Adrenal gland (tissue), 5 donors: ENCODE results near the gene TXNRD2.

Source experiments
- POLR2A ChIP-seq, 2 donors: fragments of 450-650 bp; IDR thresholded peaks; one replicate each; pipeline ENCODE4 v1.6.1; 2017; ENCODE audit warnings: antibody characterized with exemption in 2 of 2, mild to moderate bottlenecking in 2 of 2, moderate library complexity in 1 of 2
- TF ChIP-seq, protein P1 (sequence below), 6 experiments: fragments of 450-650 bp in 4 of 6; fragments of 200-600 bp in 2 of 6; sonication (generic) in 1 of 6; IDR thresholded peaks; 1 replicate in 5 of 6; 2 replicates in 1 of 6; pipeline versions ENCODE4 v1.5.1 to v1.8.0; 2016 to 2021; ENCODE audit warnings: antibody characterized with exemption in 6 of 6, mild to moderate bottlenecking in 2 of 6, moderate library complexity in 1 of 6
- donor health status: DM: no; HTN: no; CAD: no.

DNA sequence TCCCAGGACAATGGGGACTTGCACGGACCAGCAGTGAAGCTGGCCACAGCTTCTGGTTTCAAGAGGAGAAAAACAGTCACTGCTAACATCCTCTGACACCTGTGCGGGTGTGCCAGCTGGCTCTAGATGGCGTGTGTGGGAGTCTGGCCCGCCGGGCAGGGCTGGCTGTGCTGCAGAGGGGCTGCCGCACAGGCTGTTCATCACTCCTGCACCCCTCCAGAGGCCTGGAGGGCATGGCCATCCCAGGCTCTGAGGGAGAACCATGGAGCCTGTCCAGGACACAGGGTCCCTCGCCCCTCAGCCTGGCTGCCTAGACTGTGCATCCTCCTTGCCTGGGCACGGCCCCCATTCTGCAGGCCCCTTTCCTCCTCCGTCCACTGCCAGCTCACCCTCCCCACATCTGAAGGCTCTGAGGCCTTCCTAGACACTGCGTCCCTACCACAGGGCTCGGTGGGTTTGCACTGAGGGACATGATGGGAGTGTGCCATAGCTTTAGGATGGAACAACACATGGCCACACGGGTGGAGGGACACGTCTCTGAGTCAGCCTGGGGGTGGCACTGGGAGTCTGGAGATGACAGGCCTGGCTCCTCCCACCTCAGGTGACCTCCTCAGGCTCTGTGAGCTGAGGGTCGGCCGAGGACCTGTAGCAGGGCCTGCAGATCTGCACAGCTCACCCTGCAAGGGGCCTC lies 44.8 kb downstream of the TXNRD2 start:
- TF ChIP-seq, protein P1, sequence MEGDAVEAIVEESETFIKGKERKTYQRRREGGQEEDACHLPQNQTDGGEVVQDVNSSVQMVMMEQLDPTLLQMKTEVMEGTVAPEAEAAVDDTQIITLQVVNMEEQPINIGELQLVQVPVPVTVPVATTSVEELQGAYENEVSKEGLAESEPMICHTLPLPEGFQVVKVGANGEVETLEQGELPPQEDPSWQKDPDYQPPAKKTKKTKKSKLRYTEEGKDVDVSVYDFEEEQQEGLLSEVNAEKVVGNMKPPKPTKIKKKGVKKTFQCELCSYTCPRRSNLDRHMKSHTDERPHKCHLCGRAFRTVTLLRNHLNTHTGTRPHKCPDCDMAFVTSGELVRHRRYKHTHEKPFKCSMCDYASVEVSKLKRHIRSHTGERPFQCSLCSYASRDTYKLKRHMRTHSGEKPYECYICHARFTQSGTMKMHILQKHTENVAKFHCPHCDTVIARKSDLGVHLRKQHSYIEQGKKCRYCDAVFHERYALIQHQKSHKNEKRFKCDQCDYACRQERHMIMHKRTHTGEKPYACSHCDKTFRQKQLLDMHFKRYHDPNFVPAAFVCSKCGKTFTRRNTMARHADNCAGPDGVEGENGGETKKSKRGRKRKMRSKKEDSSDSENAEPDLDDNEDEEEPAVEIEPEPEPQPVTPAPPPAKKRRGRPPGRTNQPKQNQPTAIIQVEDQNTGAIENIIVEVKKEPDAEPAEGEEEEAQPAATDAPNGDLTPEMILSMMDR (IDR thresholded peaks at IDR 0.05) = no peak
- TF ChIP-seq POLR2A (IDR thresholded peaks at IDR 0.05) = no peak
